ENCODE results near the gene RERE. TPM values are rescaled to one million over a fixed set of nuclear protein-coding genes. Genes with fewer than 3 reads are reported as not detected.

Gene RERE
- total RNA-seq, 1 donor from 2014 or later, result 78.2 TPM

DNA sequence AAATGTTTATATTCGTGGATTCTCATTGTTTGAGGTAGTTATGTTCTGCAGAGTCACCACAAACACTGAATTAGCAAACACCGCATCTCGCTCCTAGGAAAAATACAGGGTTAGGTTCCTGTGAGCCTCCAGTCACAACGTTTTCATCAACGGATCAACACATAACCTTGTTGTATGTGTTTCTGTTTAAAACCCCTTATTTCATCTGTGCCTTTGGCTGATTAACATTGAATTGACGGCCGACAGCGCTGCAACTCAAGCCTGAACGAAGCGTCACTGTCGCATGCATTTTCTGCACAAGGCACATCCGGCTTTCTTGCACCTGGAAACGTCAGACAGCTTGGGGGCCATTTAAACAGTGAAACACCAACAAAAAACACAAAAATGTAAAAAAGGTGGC lies 491.2 kb downstream of the RERE start:
- intact Hi-C loops (cut with micrococcal nuclease), result no loop called here

DNA sequence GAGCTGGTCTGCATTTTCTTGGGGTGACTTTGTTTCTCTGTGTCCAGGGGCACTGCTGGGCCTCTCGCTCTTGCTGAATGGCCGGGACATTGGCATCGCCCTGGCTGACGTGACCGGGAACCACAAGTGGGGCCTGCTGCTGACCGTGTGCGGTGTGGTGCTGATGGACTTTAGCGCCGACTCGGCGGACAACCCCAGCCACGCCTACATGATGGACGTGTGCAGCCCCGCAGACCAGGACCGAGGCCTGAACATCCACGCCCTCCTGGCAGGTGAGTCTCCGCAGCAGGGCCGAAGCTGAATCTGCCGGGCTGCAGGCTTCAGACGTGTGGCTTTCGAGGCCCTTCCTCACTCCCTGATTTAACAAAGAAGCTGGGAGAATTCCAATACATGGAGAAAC lies 491.7 kb downstream of the RERE start:
- intact Hi-C loops (cut with micrococcal nuclease), result no loop called here

DNA sequence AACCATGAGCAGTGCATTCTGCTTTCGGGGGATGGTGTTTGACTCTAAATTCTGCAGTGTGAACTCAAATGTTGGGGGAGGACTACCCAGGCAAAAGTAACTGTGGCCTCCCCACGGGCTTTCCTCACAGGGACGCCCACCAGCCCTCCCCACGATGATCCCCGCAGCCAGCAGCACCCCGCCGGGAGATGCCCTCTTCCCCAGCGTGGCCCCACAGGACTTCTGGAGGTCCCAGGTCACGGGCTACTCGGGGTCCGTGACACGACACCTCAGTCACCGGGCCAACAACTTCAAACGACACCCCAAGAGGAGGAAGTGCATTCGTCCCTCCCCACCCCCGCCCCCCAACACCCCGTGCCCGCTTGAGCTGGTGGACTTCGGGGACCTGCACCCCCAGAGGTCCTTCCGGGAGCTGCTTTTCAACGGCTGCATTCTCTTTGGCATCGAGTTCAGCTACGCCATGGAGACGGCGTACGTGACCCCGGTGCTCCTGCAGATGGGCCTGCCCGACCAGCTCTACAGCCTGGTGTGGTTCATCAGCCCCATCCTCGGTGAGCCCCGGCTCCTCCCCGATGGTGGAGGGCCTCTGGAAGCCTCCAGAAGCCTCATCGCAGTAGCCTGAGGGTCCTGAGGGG lies 493.1 kb downstream of the RERE start:
- intact Hi-C loops (cut with micrococcal nuclease), result no loop called here

DNA sequence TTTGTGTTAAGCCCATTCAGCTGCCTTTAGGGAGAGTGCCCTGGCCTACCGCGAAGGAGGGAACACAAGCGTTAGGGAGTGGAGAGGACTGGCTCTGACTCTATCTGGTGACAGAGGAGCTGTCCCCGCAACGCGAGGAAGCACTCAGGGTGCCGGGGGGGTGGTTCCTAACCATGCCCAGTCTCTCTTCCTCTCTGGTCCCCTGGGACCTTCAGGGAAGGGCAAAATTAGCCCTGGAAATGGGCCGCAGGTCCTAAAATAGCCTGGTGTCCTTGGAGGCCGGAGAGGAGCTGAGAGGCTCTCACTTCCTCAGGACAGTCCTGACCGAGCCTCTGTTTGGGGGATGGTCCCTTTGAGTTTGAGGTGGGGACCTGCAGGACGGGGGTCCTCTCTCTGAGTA lies 493.7 kb downstream of the RERE start:
- intact Hi-C loops (cut with micrococcal nuclease), result no loop called here

DNA sequence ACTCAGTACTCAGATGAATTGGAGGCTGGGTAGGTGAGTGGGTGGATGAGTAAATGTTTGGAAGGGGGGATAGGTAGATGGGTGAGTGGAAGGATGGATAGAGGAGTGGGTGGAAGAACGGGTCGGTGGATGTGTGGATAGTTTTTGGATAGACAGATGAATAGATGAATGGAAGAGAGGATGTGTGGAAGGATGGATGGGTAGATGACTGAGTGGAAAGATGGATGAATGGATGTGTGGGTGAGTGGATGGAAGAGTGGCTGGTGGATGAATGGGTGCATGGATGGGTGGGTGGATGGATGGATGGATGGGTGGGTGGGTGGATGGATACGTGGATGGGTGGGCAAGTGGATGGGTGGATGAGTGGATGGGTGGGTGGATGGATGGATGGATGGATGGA lies 495.8 kb downstream of the RERE start:
- intact Hi-C loops (cut with micrococcal nuclease), result no loop called here

DNA sequence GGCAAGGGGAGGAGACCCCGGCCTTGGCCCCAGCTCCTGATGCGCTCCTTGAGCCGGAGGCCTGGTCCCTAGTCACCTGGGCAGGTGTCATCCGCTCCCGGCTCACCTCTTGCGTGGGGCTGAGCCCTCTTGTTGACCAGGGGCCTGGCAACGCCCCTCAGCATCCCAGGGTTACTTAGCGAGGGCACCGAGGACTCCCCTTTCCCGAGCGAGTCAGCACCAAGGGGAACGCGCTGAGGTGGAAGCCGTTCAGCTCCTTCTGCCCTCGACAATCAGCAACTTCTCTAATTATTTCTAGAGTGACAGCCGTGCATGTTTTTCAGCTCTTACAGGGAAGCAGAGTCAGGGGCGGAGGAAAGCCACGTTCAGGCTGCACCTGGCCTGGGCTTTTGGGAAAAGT lies 499.0 kb downstream of the RERE start:
- intact Hi-C loops (cut with micrococcal nuclease), result loop anchor here (1.0 kb wide), 2 partner anchors 31 to 292 kb away; partner anchors contain the start of gene ERRFI1

DNA sequence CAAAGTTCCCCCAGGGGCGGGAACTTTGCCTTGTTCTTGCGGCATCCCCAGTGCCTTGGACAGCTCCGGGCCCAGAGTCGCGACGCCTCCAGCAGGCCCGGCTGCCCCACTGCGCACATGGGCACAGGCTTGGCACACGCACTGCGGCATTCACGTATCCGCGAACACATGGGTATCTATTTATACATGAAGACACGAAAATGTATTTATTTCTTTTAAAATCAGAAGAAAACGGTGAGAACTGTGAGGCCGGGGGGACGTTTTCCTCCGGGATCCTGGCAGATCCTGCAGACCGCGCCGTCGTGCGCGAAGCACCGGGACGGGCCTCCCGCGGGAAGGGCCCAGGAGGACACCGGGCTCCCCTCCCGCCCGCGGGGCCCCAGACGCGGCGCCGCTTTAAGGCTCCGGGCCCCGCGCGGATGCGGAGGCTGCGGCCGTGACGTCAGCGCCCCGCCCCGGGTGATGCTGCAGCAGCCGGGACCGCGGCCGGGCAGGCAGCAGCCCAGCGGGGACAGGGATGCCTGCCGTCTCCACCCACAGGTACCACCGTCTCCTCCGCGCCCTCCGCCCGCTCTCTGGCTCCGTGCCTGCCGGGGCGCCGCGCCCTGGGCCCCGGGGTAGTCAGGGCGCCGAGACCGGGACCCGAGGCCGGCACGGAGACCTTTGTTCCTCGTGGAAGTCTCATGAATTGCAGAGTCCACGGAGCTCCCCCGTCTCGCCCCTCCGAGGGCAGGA lies 499.6 kb downstream of the RERE start, which contains the start of gene SLC45A1:
Gene SLC45A1, plus strand, starts transcription at position 468 of the 735 bp plus-strand sequence. CDS start 6,216 bp downstream, outside the sequence.
- intact Hi-C loops (cut with micrococcal nuclease), result loop anchor here (1.0 kb wide), 2 partner anchors 31 to 292 kb away; partner anchors contain the start of gene ERRFI1

DNA sequence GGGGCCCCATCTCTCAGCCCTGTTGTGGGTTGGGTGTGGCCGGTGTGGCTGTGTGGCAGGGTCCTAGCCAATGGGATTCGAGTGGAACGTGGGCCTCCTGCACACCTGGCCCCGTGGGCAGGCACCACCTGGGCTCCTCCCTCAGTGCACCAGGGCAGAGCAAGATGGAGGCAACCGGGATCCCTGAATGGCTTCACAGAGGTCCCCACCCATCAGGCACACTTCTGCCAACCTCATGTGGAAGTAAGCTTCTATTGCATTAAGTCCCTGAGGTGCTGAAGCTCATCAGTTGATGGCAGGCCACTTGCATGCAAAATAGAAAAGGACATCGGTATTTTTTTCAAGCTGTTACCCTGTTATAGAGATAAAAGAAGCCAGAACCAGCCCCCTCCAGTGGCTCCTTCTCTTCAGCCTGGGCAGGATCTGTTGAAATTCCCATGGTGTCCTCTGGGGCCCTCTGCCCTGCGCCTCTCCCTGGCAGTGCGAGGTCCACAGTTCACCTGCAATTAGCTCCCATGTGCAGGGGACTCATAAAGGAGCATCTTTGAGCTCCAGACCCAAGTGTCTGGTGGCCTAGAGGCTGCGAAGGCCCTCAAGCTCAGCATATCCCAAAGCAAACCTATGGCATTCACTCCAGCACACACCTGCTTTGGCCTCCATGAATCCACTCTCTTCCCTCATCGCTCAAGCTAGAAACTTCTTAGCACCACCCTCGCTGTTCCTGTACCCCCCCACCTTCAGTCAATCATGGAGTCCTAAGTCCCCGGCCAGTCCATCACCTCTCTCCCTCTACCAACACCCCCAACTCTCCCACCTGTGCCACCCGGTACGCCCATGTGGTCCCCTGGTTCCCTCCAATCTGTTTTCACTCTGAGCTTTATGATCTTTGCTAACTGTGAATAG lies 501.6 kb downstream of the RERE start:
- intact Hi-C loops (cut with micrococcal nuclease), result no loop called here

DNA sequence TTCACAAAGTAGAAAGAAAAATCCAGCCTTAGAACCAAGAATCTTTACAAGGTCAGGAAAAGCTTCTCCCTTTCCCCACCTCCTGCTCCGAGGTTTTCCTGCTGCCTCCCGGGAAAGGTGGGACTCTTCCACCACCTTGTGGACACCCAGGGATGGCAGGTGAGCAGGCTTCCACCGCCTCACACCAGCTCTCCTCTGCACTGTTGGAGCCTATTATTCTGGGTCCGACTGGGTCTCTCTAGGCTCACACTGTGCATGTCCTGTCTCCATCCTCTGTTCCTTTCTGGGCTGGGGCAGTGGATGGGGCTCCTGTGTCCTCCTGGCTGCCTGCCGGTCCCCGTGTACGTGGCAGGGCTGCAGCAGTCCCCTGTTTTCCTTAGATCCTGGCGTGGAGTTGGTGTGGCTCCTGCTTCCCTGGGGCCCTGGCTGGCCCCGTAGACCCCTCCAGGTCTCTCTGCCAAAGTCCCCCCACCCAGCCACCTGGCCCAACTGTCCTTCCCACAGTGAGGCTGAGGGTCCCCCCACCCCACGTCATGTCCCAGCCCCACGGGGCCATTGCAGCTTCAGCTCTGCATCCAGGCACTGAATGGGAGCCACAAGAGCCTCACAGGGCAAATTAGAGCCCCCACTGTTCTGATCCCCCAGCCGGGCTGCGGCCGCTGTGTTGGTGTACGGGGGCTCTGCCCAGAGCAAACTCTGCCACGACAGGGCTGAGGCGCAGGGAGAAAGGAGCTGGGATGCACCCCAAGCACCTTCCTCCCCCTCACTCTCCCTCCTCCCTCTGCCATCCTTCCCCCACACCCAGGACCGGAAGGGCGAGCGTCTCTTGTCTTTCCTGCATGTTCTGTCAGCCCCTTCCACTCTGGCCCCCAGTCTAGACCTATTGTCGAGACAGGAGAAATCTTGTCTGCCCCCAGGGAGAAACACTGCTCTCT lies 502.8 kb downstream of the RERE start:
- intact Hi-C loops (cut with micrococcal nuclease), result loop anchor here (1.0 kb wide), 4 partner anchors 35 to 332 kb away; no protein-coding TSS in a partner anchor

DNA sequence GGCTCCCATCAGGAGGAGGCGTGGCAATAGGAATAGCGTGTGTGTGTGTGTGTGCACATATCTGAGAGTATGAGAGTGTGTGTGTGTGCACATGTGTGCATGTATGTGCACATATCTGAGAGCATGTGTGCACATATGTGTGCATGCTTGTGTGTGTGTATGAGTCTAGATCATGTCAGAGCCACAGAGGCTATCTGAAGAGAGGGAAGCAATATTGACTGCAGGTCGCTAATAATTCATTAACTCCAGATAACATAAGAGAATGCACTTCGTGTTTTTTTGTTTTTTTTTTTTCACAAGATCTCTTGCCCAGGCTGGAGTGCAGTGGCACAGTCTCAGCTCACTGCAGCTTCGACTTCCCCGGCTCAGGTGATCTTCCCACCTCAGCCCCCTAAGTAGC lies 504.2 kb downstream of the RERE start:
- intact Hi-C loops (cut with micrococcal nuclease), result no loop called here

DNA sequence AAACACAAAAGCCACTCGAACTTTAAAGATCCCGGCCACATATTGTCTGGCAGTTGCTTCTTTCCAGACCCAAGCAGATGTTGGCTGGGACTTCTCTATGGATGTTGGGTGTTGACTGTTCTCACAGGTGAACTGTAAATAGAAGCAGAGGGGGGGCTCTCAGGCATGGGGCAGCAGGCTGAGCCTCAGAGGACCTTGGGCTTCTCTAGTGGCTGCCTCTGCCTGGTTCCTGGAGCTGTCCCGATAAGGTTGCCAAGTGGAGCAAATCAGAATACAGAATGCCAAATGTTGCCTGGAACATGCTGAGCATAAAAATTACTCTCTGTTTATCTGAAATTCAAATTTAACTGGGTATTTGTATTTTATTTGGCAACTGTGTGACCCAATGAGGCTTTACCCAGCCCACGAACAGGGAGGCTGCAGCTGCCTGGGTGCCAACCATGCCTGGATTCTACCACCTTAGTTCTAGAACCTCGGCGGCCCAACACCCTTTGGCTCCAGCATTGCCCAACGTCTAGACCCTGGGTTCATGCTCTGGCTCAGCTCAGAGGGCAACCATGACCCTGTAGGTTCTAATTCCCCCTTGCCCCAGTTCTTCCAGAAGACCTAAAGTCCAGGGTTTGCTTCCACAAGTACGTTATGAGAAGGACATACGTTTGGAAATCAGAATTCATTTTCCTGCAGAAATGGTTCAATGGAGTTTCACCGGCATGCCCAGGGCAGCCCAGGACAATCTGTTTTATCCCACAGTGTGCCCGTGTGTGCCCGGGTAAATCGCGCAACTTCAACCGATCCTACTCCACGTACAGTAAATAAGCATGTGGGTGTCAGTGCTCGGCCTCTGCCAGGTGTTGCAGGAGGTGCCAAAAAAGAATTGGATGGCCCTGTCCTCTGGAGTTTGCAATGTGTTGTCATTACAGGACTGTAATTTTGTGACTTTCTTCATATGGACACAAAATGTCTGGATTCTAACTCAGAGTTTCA lies 504.9 kb downstream of the RERE start:
- intact Hi-C loops (cut with micrococcal nuclease), result no loop called here

DNA sequence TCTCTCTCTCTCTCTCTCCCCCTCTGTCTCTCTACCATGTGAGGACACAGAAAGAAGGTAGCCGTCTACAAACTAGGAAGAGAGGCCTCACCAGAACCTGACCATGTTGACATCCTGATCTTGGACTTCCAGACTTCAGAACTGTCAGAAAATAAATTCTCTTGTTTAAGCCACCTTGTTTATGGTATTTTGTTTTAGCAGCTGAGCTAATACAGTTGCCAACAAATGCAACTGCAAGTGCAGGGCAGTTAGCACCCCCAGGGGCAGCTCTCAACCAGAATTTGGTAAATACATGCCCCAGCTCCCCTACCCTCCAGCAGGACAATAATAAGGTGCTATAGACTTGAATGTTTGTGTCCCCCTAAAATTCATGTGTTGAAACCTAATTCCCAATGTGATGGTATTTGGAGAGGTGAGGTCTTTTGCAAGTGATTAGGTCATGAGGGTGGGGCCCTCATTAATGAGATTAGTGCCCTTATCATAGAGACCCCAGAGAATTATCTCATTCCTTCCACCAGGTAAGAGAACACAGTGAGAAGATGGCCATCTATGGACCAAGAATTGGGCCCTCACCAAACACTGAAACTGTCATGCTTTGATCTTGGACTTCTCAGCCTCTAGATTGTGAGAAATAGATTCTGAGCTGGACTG lies 506.2 kb downstream of the RERE start:
- intact Hi-C loops (cut with micrococcal nuclease), result no loop called here

DNA sequence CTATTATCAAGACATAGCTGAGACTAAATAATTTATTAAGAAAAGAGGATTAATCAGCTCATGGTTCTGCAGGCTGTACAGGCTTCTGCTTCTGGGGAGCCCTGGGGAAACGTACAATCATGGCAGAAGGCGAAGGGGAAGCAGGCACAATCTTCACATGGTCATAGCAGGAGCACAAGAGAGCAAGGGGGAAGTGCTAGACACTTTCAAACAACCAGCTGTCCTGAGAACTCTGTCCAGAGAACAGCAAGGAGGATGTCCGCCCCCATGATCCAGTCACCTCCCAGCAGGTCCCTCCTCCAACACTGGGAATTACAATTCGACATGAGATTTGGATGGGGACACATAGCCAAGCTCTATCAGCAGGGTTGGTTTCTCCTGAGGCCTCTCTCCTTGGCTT lies 509.8 kb downstream of the RERE start:
- intact Hi-C loops (cut with micrococcal nuclease), result no loop called here

DNA sequence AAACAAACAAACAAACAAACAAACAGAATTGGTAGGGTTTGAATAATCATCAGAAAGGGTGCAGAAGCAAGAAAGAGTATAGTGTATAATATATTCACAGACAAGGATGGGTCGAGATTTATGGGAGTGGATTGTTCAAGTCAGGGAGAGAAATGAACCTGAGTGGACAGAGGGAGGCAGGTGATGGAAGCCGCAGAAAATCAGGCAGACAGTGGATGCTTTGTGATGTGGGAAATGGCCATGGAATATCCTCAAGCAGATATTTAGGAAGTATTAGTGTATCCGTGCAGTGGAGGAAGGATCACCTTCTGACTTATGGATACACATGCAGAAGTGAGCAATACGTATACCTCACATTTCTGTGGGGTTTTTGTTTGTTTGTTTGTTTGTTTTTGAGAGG lies 513.6 kb downstream of the RERE start:
- intact Hi-C loops (cut with micrococcal nuclease), result no loop called here

DNA sequence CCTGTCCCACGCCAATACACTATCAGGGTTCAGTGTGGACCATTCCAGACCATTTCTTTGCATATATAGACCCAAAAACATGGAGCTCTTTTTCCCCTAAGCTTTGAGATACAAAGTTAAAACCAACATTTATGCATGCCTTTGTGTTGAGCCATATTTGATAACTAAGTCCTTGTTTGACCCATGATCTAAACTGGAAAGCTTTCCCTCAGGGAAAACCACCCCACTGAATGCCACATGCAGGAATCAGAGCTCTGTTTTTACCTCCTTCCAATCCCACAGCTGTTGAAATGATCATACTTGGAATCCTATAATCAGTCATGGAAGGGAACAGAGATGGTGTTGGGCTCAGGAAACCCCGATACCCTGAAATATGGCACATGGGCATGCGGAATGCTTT lies 514.3 kb downstream of the RERE start:
- intact Hi-C loops (cut with micrococcal nuclease), result no loop called here
